Trophoblast cell (in vitro differentiated cells and primary cell): Measurements from ENCODE around the gene CACNA1D.

Experiments
- DNase-seq, 2 donors: peaks; one replicate each; pipeline ENCODE4 v3.0.0-alpha.2; 2016
- H2AFZ ChIP-seq: 2 replicates; pipeline ENCODE4 v1.6.1; 2013; ENCODE audit warnings: low read length, moderate library complexity, mild to moderate bottlenecking; ENCODE audit not compliant: insufficient read depth, poor library complexity
- H2AK5ac ChIP-seq: 2 replicates; pipeline ENCODE4 v1.6.1; 2013; ENCODE audit warnings: mild to moderate bottlenecking, low read length
- H2BK120ac ChIP-seq: 2 replicates; pipeline ENCODE4 v1.6.1; 2013; ENCODE audit warnings: low read length, mild to moderate bottlenecking, moderate library complexity; ENCODE audit not compliant: insufficient read depth, poor library complexity
- H2BK12ac ChIP-seq: 2 replicates; pipeline ENCODE4 v1.6.1; 2013; ENCODE audit warnings: mild to moderate bottlenecking, low read length, moderate library complexity
- H2BK5ac ChIP-seq: 2 replicates; pipeline ENCODE4 v1.6.1; 2013; ENCODE audit warnings: low read length, low read depth, moderate library complexity, mild to moderate bottlenecking; ENCODE audit not compliant: poor library complexity
- H3K14ac ChIP-seq: 2 replicates; pipeline ENCODE4 v1.6.1; 2013; ENCODE audit warnings: mild to moderate bottlenecking, low read length
- H3K18ac ChIP-seq: 2 replicates; pipeline ENCODE4 v1.6.1; 2013; ENCODE audit warnings: mild to moderate bottlenecking, low read length
- H3K23ac ChIP-seq: 2 replicates; pipeline ENCODE4 v1.6.1; 2013; ENCODE audit warnings: low read length
- H3K27ac ChIP-seq: 2 replicates; pipeline ENCODE4 v1.5.1; 2013; ENCODE audit warnings: low read depth, mild to moderate bottlenecking, inconsistent platforms, low read length, moderate library complexity
- H3K27me3 ChIP-seq: 2 replicates; pipeline ENCODE4 v1.6.1; 2013; ENCODE audit warnings: inconsistent platforms, mild to moderate bottlenecking, low read length, moderate library complexity; ENCODE audit not compliant: insufficient read depth
- H3K36me3 ChIP-seq, 2 experiments: 1 replicate in 1 of 2; 2 replicates in 1 of 2; pipeline ENCODE4 v1.6.1; 2013; ENCODE audit warnings: low read length in 2 of 2, mild to moderate bottlenecking in 2 of 2, moderate library complexity in 1 of 2; ENCODE audit not compliant: insufficient read depth in 2 of 2, control insufficient read depth in 1 of 2
- H3K4ac ChIP-seq: 2 replicates; pipeline ENCODE4 v1.6.1; 2013; ENCODE audit warnings: low read depth, mild to moderate bottlenecking, low read length, moderate library complexity
- H3K4me1 ChIP-seq, 2 experiments: 1 replicate in 1 of 2; 2 replicates in 1 of 2; pipeline ENCODE4 v1.6.1; 2013; ENCODE audit warnings: low read length in 2 of 2, mild to moderate bottlenecking in 2 of 2, moderate library complexity in 1 of 2; ENCODE audit not compliant: insufficient read depth in 2 of 2, control insufficient read depth in 1 of 2
- H3K4me2 ChIP-seq: 2 replicates; pipeline ENCODE4 v1.6.1; 2013; ENCODE audit warnings: inconsistent platforms, mild to moderate bottlenecking, low read length, moderate library complexity
- H3K4me3 ChIP-seq: 2 replicates; pipeline ENCODE4 v1.5.1; 2013; ENCODE audit warnings: mild to moderate bottlenecking, low read depth, low read length, inconsistent platforms
- H3K79me1 ChIP-seq: one replicate; pipeline ENCODE4 v1.6.1; 2013; ENCODE audit warnings: low read length
- H3K79me2 ChIP-seq: 2 replicates; pipeline ENCODE4 v1.6.1; 2013; ENCODE audit warnings: low read length, mild to moderate bottlenecking; ENCODE audit not compliant: control insufficient read depth, insufficient read depth, poor library complexity
- H3K9ac ChIP-seq: 2 replicates; pipeline ENCODE4 v1.6.1; 2013; ENCODE audit warnings: mild to moderate bottlenecking, low read length
- H3K9me3 ChIP-seq: 2 replicates; pipeline ENCODE4 v1.6.1; 2013; ENCODE audit warnings: low read depth, mild to moderate bottlenecking, control low read depth, inconsistent platforms, low read length; ENCODE audit not compliant: insufficient read depth
- H4K12ac ChIP-seq: 2 replicates; pipeline ENCODE4 v1.6.1; 2013; ENCODE audit warnings: low read depth, mild to moderate bottlenecking, low read length, moderate library complexity
- H4K8ac ChIP-seq: 2 replicates; pipeline ENCODE4 v1.6.1; 2013; ENCODE audit warnings: low read depth, mild to moderate bottlenecking, low read length, moderate library complexity
- H4K91ac ChIP-seq: one replicate; pipeline ENCODE4 v1.6.1; 2013; ENCODE audit warnings: low read depth, mild to moderate bottlenecking, low read length, moderate library complexity
- WGBS: extraction: QIAGEN DNeasy Blood & Tissue Kit; methylation state at CpG from one replicate; pipeline ENCODE4 v1.1.7; 2013; ENCODE audit warnings: missing lambda C conversion rate; ENCODE audit not compliant: insufficient read length, insufficient coverage; ENCODE audit errors: extremely low coverage; 5-methylcytosine and 5-hydroxymethylcytosine counted together

Gene CACNA1D

DNA sequence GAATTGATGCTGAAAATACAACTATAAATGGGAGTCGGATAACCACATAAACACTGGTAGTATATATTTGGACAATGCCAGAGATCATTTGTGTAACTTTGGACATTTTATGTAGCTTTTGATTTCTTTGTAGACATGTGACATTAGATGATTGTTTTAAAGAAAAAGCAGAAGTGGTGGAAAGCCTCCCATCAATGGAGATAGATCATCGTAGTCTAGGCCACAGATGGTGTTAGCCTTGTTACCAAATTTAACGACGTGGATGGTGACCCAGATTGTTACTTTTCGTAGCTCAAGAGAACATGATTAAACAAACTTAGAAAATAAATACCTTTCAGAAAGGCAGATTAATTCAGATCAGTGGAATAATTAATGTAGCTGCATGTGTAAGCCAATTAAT, 8.8 kb downstream of the CACNA1D start:
- H3K4me2 ChIP-seq: no peak overlapping the region
- no peak overlapping the region for H4K8ac ChIP-seq
- WGBS: no CpG with 5 or more reads among the region's 5 CpGs
- H4K91ac ChIP-seq: no peak overlapping the region
- H3K79me2 ChIP-seq: no peaks in the 10 kb centered on the region
- no peak overlapping the region for H3K4ac ChIP-seq
- no peaks in the 10 kb centered on the region for H3K36me3 ChIP-seq
- H3K23ac ChIP-seq: no peak overlapping the region
- no peak overlapping the region for H2AFZ ChIP-seq
- no peak overlapping the region for H2BK120ac ChIP-seq
- no peaks in the 10 kb centered on the region for H3K79me1 ChIP-seq
- no peak for DNase-seq
- H3K14ac ChIP-seq: no peak overlapping the region
- no peaks in the 10 kb centered on the region for H3K27me3 ChIP-seq
- no peak overlapping the region for H2BK5ac ChIP-seq
- H3K4me1 ChIP-seq: peaks cover 0 to 6% of the 10 kb centered on the region in 2 experiments
- no peak overlapping the region for H3K9ac ChIP-seq
- no peak overlapping the region for H3K18ac ChIP-seq
- H4K12ac ChIP-seq: no peak overlapping the region
- no peak overlapping the region for H2AK5ac ChIP-seq
- H3K9me3 ChIP-seq: no peaks in the 10 kb centered on the region
- no peak overlapping the region for H3K4me3 ChIP-seq
- H3K27ac ChIP-seq: no peak overlapping the region
- no peak overlapping the region for H2BK12ac ChIP-seq

DNA sequence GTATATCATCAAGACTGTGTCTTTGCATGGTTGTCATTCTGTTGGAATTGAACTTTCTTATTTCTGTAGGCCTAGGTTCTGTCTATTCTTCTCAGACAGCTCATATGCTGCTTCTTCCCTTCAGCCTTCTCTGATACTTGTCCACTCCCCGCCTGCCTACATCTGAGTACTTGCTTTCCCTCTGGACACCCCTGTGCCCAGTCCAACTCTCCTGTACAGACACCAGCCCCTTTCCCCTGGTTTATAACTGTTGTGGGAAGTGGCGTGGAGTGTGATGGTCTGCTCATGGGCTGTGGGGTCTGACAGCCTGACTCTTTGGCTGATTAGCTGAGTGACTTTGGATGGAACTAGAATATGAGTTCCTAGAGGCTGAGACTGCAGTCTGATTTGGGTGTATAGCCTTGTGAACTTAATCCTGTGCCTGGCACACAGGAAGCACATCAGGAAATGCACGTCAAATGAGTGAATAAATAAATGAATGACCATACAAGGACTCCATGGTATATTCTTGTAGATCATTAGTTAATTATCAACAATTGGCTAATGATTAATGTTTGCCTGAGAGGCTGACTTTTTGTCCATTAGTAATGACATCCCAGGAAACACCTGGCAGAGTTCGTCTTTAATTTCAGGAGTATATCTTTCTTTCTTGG, 11.8 kb downstream of the CACNA1D start:
- Histone ChIP-seq H2BK12ac (no peak overlapping the region), H3K18ac (no peak overlapping the region), H3K4me2 (no peak overlapping the region), H3K14ac (no peak overlapping the region), H2BK5ac (no peak overlapping the region), H3K79me1 (no peaks in the 10 kb centered on the region), H3K9me3 (peaks cover 1% of the 10 kb centered on the region), H3K79me2 (no peaks in the 10 kb centered on the region), H3K4me3 (no peak overlapping the region), H3K4me1 (no peaks in the 10 kb centered on the region), H4K8ac (no peak overlapping the region), H3K27ac (no peak overlapping the region), H3K23ac (no peak overlapping the region), H3K36me3 (no peaks in the 10 kb centered on the region), H3K9ac (no peak overlapping the region), H3K4ac (no peak overlapping the region), H2AK5ac (no peak overlapping the region), H4K12ac (no peak overlapping the region), H2AFZ (no peak overlapping the region), H3K27me3 (no peaks in the 10 kb centered on the region), H4K91ac (no peak overlapping the region), H2BK120ac (no peak overlapping the region)
- no CpG with 5 or more reads among the region's 4 CpGs for WGBS
- no peak for DNase-seq

DNA sequence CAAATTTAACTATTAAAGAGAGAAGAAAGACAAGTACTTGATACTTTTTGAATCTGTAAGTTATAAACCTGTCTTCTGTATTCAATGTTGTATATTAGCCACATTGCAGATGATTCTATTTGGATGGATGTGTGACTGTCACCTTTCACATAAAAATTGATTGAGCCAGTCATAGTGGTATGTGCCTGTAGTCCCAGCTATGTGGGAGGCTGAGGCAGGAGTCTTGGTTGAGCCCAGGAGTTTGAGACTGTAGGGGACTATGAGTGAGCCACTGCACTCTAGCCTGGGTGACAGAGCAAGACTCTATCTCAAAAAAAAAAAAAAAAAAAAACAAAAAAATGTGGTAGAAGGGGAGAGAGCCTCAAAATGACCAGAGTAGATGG, 12.3 kb downstream of the CACNA1D start:
- Histone ChIP-seq H2BK5ac (no peak overlapping the region), H2AK5ac (no peak overlapping the region), H3K79me2 (no peaks in the 10 kb centered on the region), H3K23ac (no peak overlapping the region), H3K27ac (no peak overlapping the region), H3K79me1 (no peaks in the 10 kb centered on the region), H2BK12ac (no peak overlapping the region), H2AFZ (no peak overlapping the region), H4K8ac (no peak overlapping the region), H4K91ac (no peak overlapping the region), H4K12ac (no peak overlapping the region), H3K4ac (no peak overlapping the region), H3K4me2 (no peak overlapping the region), H3K9ac (no peak overlapping the region), H3K9me3 (peaks cover 2% of the 10 kb centered on the region), H3K14ac (no peak overlapping the region), H2BK120ac (no peak overlapping the region), H3K27me3 (no peaks in the 10 kb centered on the region), H3K18ac (no peak overlapping the region), H3K36me3 (no peaks in the 10 kb centered on the region), H3K4me3 (no peak overlapping the region), H3K4me1 (no peaks in the 10 kb centered on the region)
- no peak for DNase-seq

GRCh38 chr3:53509494-53509893, 15.1 kb downstream of the CACNA1D start:
- Histone ChIP-seq H4K8ac (no peak overlapping the region), H3K79me2 (no peaks in the 10 kb centered on the region), H2AK5ac (no peak overlapping the region), H3K9ac (no peak overlapping the region), H4K91ac (no peak overlapping the region), H3K4ac (no peak overlapping the region), H3K27me3 (no peaks in the 10 kb centered on the region), H2BK120ac (no peak overlapping the region), H3K4me1 (no peaks in the 10 kb centered on the region), H2AFZ (no peak overlapping the region), H4K12ac (no peak overlapping the region), H3K79me1 (no peaks in the 10 kb centered on the region), H3K36me3 (no peaks in the 10 kb centered on the region), H2BK5ac (no peak overlapping the region), H3K9me3 (peaks cover 2% of the 10 kb centered on the region), H3K14ac (no peak overlapping the region), H3K18ac (no peak overlapping the region), H3K4me2 (no peak overlapping the region), H2BK12ac (no peak overlapping the region), H3K27ac (no peak overlapping the region), H3K23ac (no peak overlapping the region), H3K4me3 (no peak overlapping the region)
- no CpG with 5 or more reads among the region's 9 CpGs for WGBS
- no peak for DNase-seq
